K562 (cell line): ENCODE measurements around the gene ACADM. TPM values are rescaled to one million over a fixed set of nuclear protein-coding genes. Genes with fewer than 3 reads are reported as not detected.

Experiments used
- BACH1 ChIP-seq: fragments of 200-800 bp; sonication (Bioruptor generic); IDR thresholded peaks from 2 replicates; pipeline ENCODE4 v1.6.1; 2016; ENCODE audit warnings: missing genetic modification characterization, missing compliant biosample characterization
- BHLHE40 ChIP-seq: IDR thresholded peaks from 2 replicates; pipeline ENCODE4 v1.6.1; 2011; ENCODE audit warnings: low read length, improper control_type of control experiment
- CBFA2T2 ChIP-seq: fragments of 450-650 bp; conservative IDR thresholded peaks from 2 replicates; pipeline ENCODE4 v1.6.1; 2017; ENCODE audit warnings: mild to moderate bottlenecking
- E2F1 ChIP-seq: sonication (generic); formaldehyde crosslinking; IDR thresholded peaks from 2 replicates; pipeline ENCODE4 v1.8.1; 2023; ENCODE audit warnings: mild to moderate bottlenecking, missing genetic modification reagents, moderate library complexity
- ELF1 ChIP-seq: fragments of 200-800 bp; sonication (Bioruptor generic); IDR thresholded peaks from 2 replicates; pipeline ENCODE4 v1.6.1; 2016; ENCODE audit warnings: missing genetic modification characterization, missing compliant biosample characterization
- FOSL1 ChIP-seq: fragments of 200-800 bp; sonication (Bioruptor generic); conservative IDR thresholded peaks from 2 replicates; pipeline ENCODE4 v1.6.1; 2016; ENCODE audit warnings: missing genetic modification characterization, missing compliant biosample characterization
- HOMEZ ChIP-seq: fragments of 250-450 bp; sonication (Bioruptor Pico); IDR thresholded peaks from 2 replicates; pipeline ENCODE4 v1.4.0; 2020; ENCODE audit warnings: mild to moderate bottlenecking, moderate library complexity
- MEIS2 ChIP-seq: fragments of 450-650 bp; IDR thresholded peaks from 2 replicates; pipeline ENCODE4 v1.6.1; 2014; ENCODE audit warnings: mild to moderate bottlenecking; ENCODE audit not compliant: partially characterized antibody
- NFIX ChIP-seq: fragments of 250-450 bp; sonication (Bioruptor Pico); IDR thresholded peaks from 2 replicates; pipeline ENCODE4 v1.4.0; 2020; ENCODE audit warnings: low read depth, mild to moderate bottlenecking, moderate library complexity
- PATZ1 ChIP-seq: fragments of 250-450 bp; sonication (Bioruptor Pico); IDR thresholded peaks from 2 replicates; pipeline ENCODE4 v1.5.0; 2020; ENCODE audit warnings: mild to moderate bottlenecking, borderline replicate concordance
- SLC30A9 ChIP-seq: fragments of 250-450 bp; sonication (Bioruptor Pico); IDR thresholded peaks from 2 replicates; pipeline ENCODE4 v1.8.0; 2022; ENCODE audit warnings: mild to moderate bottlenecking, moderate library complexity
- SMARCE1 ChIP-seq: fragments of 450-650 bp; IDR thresholded peaks from 2 replicates; pipeline ENCODE4 v1.7.1; 2016; ENCODE audit warnings: mild to moderate bottlenecking
- SREBF1 ChIP-seq: fragments of 150-350 bp; IDR thresholded peaks from 2 replicates; pipeline ENCODE4 v1.6.1; 2014; ENCODE audit warnings: antibody characterized with exemption, low read depth, low read length, borderline replicate concordance
- SREBF2 ChIP-seq: sonication (generic); formaldehyde crosslinking; IDR thresholded peaks from 2 replicates; pipeline ENCODE4 v1.4.0; 2020; ENCODE audit warnings: mild to moderate bottlenecking, missing genetic modification reagents
- TEAD1 ChIP-seq, 2 experiments: fragments of 450-650 bp in 1 of 2; sonication (generic) in 1 of 2; formaldehyde crosslinking; IDR thresholded peaks; 2 replicates each; pipeline versions ENCODE4 v1.4.0 to v1.8.0; 2020 to 2022; ENCODE audit warnings: mild to moderate bottlenecking in 2 of 2, missing genetic modification reagents in 1 of 2
- ZBTB33 ChIP-seq: sonication (generic); formaldehyde crosslinking; IDR thresholded peaks from 2 replicates; pipeline ENCODE4 v1.8.1; 2023; ENCODE audit warnings: mild to moderate bottlenecking, missing genetic modification reagents
- ZBTB9 ChIP-seq: fragments of 450-650 bp; formaldehyde crosslinking; IDR thresholded peaks from 2 replicates; pipeline ENCODE4 v1.4.0; 2020; ENCODE audit warnings: mild to moderate bottlenecking, moderate library complexity
- ZNF121 ChIP-seq: sonication (generic); formaldehyde crosslinking; conservative IDR thresholded peaks from 2 replicates; pipeline ENCODE4 v1.8.0; 2022; ENCODE audit warnings: missing genetic modification reagents
- ZNF408 ChIP-seq: fragments of 250-450 bp; sonication (Bioruptor Pico); IDR thresholded peaks from 2 replicates; pipeline ENCODE4 v1.4.0; 2020; ENCODE audit warnings: low read depth, mild to moderate bottlenecking, moderate library complexity
- polyA plus RNA-seq, 8 experiments: library from polyadenylated mRNA; depleted of rRNA in 4 of 8; stranded (reverse) in 5 of 8; unstranded in 3 of 8; fragments of >200 nt; fragmentation: Nextera tagmentation in 2 of 8; fragmentation: Illumina TruSeq in 1 of 8; extraction: Ambion mirVana in 2 of 8; extraction: Trizol in 1 of 8; gene quantifications; 2 replicates each; pipeline versions ENCODE4 v1.2.1 to v1.2.3, GENCODE V29; 2011 to 2014; ENCODE audit warnings: inconsistent platforms in 1 of 8, missing spikeins in 1 of 8
- total RNA-seq, 7 experiments: library from RNA; depleted of rRNA in 6 of 7; stranded (reverse); fragments of >200 nt in 6 of 7; fragmentation: Illumina TruSeq in 2 of 7; extraction: Trizol in 2 of 7; gene quantifications; 2 replicates each; pipeline versions ENCODE4 v1.2.1 to v1.2.3, GENCODE V29; 2011 to 2021; ENCODE audit warnings: low replicate concordance in 1 of 7

The ACADM gene
- total and polyA plus RNA-seq, 9 of the 15 experiments (the other 6 are each of a cell fraction or from before 2014, with no cell fraction given), result 82.5 to 156 (median 123) TPM

DNA sequence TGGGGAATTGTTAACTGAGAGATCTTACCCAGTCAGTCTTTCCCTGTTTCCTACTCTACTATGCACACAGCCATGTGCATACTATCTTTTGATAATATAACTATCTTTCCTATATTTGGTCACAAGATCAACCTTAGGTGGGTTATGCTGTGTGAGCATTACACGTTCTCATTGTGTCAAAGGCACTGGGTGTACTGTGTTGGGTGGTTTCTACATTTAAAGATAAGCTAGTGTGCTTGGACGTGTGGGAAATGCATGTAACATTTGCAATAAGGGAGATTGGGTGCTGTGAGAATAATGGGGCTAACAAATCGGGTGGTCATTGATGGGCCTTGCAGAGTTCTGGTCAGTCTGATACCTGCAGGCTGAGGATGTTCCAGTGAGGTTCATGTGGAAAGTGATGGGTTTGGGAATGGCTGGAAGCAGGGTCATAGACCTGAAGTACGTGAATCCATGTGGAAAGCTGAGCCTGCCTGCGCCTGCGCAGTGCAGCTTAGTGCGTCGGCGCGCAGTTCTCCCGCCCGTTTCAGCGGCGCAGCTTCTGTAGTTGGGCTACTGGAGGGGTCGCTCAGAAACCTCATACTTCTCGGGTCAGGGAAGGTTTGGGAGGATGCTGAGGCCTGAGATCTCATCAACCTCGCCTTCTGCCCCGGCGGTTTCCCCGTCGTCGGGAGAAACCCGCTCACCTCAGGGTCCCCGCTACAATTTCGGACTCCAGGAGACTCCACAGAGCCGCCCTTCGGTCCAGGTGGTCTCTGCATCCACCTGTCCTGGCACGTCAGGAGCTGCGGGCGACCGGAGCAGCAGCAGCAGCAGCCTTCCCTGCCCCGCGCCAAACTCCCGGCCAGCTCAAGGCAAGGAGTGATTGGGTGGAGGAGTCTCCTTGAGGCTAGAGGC lies 72.1 kb downstream of the ACADM start, which contains the start of gene MSH4 (continued):
- TF ChIP-seq ZBTB9, result no peak
- TF ChIP-seq ZNF408 (CRISPR knock-in tag), result no peak
- TF ChIP-seq ZNF121 (CRISPR knock-in tag), result no peak
- no peak for TF ChIP-seq BHLHE40
- TF ChIP-seq FOSL1 (tag), result 0 out of 2 replicates have a peak, but pooled peaks have one; percentile 20
- TF ChIP-seq SREBF1, result no peak
- no peak for TF ChIP-seq SREBF2 (CRISPR knock-in tag)
- TF ChIP-seq MEIS2, result peak; percentile 79
- no peak for TF ChIP-seq PATZ1 (CRISPR knock-in tag)
- TF ChIP-seq ZBTB33 (CRISPR knock-in tag), result no peak
- peak; percentile 67; the same call in 1 of the 2 replicates for TF ChIP-seq HOMEZ (CRISPR knock-in tag)
- no peak for TF ChIP-seq SMARCE1
- peak in 1 of 2 experiments; percentile 63; a peak in 1 of 4 replicates for TF ChIP-seq TEAD1 (CRISPR knock-in tag; IDR thresholded peaks at IDR 0.05)
- no peak for TF ChIP-seq CBFA2T2
- TF ChIP-seq SLC30A9, result no peak
- TF ChIP-seq E2F1, result 0 out of 2 replicates have a peak, but pooled peaks have one; percentile 68
- no peak for TF ChIP-seq NFIX (CRISPR knock-in tag)
- TF ChIP-seq BACH1 (tag), result no peak
- no peak for TF ChIP-seq ELF1
